GM19099 (cell line): ENCODE results near the gene PLA2G7.

Experiments used
- POLR2A ChIP-seq: IDR thresholded peaks from 3 replicates; pipeline ENCODE4 v1.6.1; 2011; ENCODE audit warnings: low read depth; ENCODE audit not compliant: insufficient read length; ENCODE audit errors: extremely low read depth

The PLA2G7 gene

DNA sequence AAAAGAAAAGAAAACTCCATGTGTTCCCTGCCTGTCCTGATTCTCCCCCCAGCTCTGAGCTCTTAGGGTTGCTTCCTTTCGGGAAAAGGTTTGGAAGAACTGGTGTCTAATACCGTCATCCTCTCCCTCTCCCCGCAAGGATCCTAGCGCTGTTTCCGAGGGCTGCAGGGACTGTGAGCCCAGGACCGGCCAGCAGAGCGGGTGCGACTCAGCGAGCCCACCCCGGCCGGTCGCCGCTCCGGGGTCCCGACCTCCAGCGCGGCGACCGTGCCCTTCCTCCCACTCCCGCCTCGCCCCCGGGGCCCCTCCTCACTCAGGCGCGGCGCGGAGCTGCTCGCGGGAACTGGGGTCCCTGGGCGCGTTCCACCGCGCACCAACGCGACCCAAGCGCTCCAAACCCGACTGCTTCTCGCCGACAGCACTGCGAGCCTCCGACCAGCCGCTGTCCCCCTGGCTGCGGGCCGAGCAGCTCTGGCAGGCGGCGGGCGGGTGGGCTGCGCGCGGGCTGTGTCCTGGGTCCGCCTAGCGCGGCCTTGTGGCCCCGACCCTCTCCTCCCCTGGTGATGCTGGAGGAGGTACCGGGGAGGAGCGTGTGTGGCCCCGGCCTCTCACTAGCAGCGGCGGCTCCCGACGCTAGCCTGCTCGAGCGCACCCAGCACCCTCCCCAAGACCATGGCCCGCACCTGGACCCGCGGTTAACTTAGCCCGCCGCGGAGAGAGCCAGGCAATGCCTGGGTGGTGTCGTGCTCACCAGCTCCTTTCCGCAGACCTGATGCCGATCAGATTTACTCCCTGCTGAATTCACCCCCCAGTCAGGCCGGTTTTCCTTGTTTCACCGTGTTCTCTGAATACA, at the start of gene PLA2G7:
TSS of gene PLA2G7 (minus strand) at position 509 of the 853 bp plus-strand sequence. CDS start 12,484 bp downstream, outside the sequence.
- no peak for TF ChIP-seq POLR2A

DNA sequence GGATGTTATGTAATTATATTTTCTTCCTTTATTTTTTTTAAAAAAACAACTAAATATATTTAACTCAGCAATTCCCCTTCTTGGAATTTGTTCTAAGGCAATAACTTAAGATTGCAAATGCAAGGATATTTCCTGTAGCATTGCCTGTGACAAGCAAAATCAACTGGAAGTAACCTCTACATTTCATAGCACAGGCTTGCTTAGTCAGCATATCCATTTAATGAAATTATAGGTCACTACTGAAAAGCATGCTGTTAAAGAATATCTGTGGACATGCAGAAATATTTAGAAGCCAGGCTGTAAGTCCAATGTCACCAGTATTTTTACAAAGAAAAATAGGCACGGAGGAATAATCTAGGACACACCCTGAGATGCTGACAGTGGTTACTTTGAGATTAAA, 49.4 kb upstream of the PLA2G7 start:
- no peak for TF ChIP-seq POLR2A

- TF ChIP-seq POLR2A = no peak
Observed at GRCh38 chr6:46781478-46782378, 46.6 kb upstream of the PLA2G7 start.

- no peak for TF ChIP-seq POLR2A
Observed at GRCh38 chr6:46777476-46778346, 42.5 kb upstream of the PLA2G7 start.

GRCh38 chr6:46776070-46776712, 41.0 kb upstream of the PLA2G7 start:
- no peak for TF ChIP-seq POLR2A

GRCh38 chr6:46773201-46773855, 38.2 kb upstream of the PLA2G7 start:
- TF ChIP-seq POLR2A = no peak

GRCh38 chr6:46772762-46773161, 37.6 kb upstream of the PLA2G7 start:
- no peak for TF ChIP-seq POLR2A

- TF ChIP-seq POLR2A = no peak
Observed at GRCh38 chr6:46772016-46772415, 36.8 kb upstream of the PLA2G7 start.

DNA sequence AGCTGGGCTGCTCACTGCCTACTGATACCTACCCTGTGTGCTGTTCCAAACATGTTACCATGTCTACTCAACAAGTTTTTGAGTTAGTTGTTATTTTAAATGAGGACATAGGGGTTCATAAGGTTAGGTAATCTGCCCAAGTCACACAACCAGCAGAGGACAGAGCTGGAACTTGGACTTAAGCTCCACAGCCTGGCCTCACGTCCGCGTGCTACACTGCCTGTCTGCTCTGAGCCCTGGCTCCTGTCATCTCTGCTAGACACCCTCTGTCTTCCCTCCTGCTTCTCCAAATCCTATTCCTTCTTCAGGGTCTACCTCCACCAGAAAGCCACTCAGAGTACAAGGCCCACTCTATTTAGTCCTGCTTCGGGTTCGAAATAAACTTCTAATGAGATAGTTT, 29.8 kb upstream of the PLA2G7 start:
- no peak for TF ChIP-seq POLR2A

DNA sequence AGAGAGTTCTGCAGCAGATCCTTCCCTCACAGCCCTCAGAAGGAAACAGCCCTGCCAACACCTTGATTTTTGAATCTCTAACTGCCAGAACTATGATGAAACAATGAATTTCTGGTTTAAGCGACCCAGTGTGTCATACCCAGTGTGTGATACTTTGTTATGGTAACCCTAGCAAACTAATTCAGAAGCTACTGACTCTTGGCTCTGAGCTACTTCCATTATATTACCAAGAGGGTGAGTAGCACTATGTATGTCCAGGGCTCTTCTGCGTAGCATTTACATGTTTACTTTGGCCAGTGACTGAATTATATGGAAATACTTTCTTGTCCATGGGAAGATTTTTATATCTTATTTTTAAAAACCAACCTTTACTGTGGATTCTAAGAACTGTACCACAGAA, 28.3 kb upstream of the PLA2G7 start:
- no peak for TF ChIP-seq POLR2A

- TF ChIP-seq POLR2A = no peak
Observed at GRCh38 chr6:46760925-46761324, 25.8 kb upstream of the PLA2G7 start.

- TF ChIP-seq POLR2A = no peak
Observed at GRCh38 chr6:46758960-46759753, 24.0 kb upstream of the PLA2G7 start.

GRCh38 chr6:46757214-46757596, 22.0 kb upstream of the PLA2G7 start:
- TF ChIP-seq POLR2A = no peak
